IPS-18c (cell line): ENCODE measurements around the gene FSTL4.

Experiments
- H3K4me3 ChIP-seq: 2 replicates; pipeline ENCODE4 v1.7.0; 2013; ENCODE audit warnings: low read depth, mild to moderate bottlenecking, low read length, moderate library complexity; ENCODE audit not compliant: insufficient read depth
- H3K9me3 ChIP-seq: one replicate; pipeline ENCODE4 v1.6.1; 2013; ENCODE audit warnings: mild to moderate bottlenecking, low read length, moderate library complexity; ENCODE audit not compliant: control insufficient read depth, insufficient read depth

FSTL4 gene

DNA sequence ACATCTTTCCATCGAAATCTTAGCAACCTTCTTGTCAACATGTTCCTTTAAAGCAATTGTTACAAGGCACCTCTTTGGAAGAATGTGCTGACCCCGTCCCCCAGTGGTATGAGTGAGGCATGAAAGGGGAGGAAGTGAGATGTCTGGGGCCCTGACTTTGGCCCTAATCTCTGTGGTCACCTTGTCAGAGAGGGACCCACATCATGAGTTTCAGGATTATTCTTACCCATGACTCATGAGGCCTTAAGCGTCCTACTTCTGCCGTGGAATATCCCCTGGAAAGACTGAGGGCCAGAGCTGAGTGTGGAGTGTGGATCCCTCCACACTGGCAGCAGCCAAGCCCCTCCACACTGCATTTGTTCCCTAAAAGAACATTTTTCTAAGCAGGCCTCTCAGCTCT lies 81.2 kb downstream of the FSTL4 start:
- H3K4me3 ChIP-seq, result no peak overlapping the region
- H3K9me3 ChIP-seq, result no peaks in the 10 kb centered on the region

DNA sequence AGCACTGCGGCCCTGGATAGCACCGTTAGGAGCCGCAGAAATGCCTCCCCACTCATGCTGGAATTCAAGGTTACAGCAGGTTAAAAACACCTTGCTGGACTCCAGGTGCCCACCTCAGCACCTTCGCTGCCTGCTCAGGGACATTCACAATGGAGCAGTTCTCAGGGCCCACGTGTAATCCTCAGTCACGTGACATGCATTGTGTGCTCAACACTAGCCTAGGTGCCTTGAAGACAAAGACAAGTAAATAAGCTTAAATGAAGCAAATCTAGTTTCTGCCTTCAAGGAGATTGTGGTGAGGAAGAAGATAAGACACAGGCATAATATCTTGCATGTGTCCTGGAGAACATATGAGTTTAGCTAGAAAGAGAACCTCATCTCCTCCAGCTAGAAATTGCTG lies 82.1 kb downstream of the FSTL4 start:
- Histone ChIP-seq H3K9me3 (no peaks in the 10 kb centered on the region), H3K4me3 (no peak overlapping the region)

DNA sequence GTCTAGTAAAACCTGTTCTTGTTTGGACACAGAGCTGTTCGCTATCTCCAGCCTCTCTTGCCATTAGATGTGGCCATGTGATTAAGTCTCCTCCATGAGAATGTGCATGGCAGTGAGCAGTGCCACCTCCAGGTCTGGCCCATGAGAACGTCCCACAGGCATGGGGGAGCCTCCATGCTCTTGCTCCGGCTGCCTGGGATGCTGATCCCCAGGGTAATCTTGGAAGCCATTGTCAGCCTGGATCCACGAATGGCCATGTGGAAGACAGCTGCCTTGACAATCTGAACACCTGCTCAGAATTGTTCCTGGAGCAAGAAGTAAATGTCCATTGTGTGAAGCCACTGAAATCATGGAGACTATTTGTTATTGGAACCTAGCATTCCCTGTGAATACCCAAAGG lies 83.5 kb downstream of the FSTL4 start:
- Histone ChIP-seq H3K9me3 (no peaks in the 10 kb centered on the region), H3K4me3 (no peak overlapping the region)

DNA sequence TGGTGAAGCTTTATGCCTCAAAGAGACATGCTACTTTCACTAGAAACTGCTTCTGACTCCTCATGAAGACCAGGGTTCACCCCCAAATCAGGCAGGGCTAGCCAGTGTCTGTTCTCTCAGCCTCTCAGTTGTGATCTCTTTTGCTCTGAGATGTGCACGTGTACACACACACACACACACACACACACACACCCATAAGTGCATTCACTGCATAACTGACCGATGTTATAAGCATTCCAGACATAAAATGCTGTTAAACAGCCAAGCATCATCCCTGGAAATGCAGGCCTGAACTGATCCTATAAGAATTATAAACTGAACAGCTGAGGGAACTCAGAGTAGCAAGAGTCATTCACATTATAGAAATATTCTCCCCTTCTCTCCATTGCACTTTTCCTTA lies 85.0 kb downstream of the FSTL4 start:
- Histone ChIP-seq H3K9me3 (no peaks in the 10 kb centered on the region), H3K4me3 (no peak overlapping the region)

DNA sequence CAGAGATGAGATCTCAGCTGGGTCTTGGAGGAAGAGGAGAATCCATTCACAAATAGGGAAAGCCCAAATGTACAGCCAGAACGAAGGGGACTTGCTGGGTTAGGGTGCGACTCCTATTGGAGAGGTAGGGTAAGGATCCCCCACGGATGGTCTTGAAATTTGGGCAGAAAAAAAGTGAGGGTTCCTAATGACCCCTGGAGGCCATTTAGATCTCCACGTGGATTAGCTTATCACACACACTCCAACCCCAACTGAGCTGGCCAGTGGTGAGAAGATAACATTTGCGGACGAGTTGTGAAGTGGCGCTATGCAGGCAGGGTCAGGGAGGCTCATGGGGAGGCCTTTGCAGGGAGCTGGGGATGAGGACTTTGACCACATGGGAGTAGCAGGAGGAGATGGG lies 86.0 kb downstream of the FSTL4 start:
- Histone ChIP-seq H3K9me3 (no peaks in the 10 kb centered on the region), H3K4me3 (no peak overlapping the region)

DNA sequence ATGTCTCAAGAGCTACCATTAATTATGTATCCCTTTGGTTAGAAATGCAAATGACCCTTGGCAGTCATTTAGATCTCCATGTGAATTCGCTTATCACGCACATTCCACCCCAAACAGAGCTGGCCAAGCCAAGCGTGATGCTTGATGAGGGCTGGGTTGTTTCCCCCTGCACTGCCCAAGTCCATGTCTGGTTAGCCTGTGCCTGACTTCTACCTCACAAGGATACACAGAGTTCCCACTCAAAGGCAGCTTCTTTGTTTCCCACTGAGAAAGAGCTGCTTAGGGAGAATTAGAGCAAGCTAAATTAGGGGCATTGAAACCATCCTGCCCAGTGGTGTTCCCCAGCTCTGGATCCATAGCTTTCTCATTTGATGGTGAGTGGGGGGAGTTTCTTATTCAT lies 87.2 kb downstream of the FSTL4 start:
- no peak overlapping the region for H3K4me3 ChIP-seq
- H3K9me3 ChIP-seq, result no peaks in the 10 kb centered on the region

DNA sequence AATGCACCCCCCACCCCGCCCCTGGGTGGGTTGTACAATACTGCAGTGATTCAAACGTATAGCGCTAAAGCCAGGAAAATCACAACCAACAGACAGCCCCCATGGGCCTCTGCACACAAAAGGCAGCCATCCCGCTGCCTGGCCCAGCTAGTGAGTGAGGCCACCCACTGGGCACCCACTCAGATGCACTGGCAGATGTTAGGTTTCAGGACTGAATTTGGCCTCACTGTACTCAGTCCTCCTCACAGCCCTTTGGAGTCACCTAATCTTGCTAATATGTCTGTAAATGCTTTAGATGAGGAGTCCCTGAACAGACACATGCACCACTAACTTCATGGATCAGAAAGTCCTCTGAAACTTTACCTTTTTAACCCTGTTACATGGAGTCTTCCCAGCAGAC lies 87.7 kb downstream of the FSTL4 start:
- Histone ChIP-seq H3K4me3 (no peak overlapping the region), H3K9me3 (no peaks in the 10 kb centered on the region)

DNA sequence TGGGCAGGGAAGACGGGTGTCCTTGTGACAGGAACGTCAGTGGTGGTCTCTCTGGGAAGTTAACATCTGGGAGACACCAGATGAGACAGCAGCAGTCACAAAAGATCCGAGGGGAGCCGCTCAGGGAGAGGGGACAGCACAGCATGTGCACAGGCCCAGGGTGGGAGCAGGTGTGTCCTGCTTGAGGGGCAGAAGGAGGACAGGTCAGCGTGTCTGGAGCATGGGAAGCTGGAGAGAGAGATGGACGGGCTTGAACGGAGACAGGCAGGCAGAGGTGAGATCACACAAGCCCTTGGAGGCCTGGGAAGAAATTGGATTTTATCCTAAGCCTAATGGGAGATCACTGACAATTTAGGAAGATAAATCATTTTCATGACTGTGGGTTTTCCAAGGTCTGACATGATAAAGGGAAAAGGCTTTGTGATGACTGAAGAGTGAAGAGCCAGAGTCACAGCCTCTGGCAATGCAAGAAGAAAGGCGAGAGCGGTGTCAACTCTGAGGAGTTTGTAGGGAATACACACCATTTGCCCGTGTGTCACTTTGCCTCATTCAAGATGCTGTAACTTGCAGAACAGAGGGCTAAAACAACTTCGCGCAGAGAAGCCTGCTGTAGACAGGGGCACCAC lies 88.3 kb downstream of the FSTL4 start:
- no peaks in the 10 kb centered on the region for H3K9me3 ChIP-seq
- no peak overlapping the region for H3K4me3 ChIP-seq

DNA sequence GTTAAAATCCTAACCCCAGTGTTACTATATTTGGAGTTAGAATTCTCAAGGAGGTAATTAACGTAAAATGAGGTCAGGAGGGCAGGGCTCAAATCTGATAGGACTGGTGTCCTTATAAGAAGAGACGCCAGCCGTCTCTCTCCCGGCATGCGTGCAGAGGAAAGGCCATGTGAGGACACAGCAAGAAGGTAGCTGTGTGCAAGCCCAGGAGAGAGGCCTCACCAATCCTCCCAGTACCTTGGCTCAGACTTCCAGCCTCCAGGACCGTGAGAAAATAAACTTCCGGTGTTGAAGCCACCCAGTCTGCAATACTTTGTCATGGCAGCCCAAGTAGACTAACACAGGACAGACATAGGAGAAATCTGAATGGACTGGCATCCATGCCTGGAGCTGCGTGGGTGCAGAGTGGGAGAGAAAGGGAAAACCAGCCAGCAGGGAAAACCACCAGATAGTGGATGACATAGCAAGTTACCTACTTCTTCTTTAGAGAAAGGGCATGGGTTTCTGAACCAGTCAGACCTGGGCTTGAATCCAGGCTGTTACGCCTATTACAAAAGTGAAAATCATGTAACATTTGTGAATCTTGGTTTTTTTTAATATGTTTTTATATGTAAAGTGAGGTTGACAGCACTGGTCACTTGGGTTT lies 89.2 kb downstream of the FSTL4 start:
- no peaks in the 10 kb centered on the region for H3K9me3 ChIP-seq
- H3K4me3 ChIP-seq, result no peak overlapping the region

DNA sequence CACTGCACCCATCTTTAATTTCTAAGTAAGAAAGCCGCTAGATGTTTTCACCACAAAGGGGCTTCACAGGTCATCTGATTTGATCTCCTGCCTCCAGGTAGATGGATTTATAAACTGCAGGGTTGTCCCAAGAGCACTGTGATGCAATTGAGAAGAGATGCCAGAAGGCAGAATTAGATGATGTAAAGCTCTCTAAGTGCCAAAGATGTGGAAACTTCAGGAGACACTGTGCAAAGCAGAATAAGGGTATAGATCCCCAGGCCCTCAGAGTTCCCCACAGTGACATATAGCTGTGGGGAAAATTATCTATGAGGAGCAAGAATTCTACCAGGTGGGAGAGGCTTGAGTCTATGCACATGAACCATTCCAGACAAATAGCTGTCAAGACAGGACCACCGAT lies 90.5 kb downstream of the FSTL4 start:
- Histone ChIP-seq H3K9me3 (no peaks in the 10 kb centered on the region), H3K4me3 (no peak overlapping the region)

DNA sequence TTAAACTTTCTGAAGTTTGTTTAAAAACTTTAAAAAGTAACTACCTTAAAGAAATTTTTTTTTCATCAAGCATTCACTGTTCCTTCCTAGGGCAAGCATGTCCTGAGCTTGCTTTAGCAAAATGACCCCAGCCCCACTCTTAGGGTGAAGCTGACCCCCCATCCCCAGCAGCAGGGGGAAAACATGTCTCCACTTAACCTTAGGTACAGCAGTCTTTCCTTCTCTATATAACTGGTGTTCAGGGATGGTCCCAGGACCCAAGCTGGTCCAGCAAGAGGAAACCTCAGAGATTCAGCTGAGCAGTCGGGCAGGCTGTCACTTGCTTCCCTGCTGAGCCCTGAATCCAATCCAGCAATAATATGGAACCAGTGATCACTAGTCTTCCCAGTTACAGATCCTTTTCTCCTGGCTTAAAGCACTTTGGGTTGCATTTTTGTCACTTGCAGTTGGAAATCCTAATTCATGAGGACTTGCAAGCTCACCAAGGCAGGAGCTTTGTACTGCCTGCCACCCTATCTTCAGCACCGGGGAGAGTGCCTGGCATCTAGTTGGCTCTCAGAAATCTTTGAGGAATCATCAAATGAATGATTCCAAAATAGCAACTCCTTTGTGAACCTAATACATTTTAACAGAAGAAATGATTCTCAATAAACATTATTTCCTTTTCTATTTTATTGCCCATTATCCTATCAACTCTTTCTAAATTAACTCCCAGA lies 91.2 kb downstream of the FSTL4 start:
- Histone ChIP-seq H3K4me3 (no peak overlapping the region), H3K9me3 (no peaks in the 10 kb centered on the region)

DNA sequence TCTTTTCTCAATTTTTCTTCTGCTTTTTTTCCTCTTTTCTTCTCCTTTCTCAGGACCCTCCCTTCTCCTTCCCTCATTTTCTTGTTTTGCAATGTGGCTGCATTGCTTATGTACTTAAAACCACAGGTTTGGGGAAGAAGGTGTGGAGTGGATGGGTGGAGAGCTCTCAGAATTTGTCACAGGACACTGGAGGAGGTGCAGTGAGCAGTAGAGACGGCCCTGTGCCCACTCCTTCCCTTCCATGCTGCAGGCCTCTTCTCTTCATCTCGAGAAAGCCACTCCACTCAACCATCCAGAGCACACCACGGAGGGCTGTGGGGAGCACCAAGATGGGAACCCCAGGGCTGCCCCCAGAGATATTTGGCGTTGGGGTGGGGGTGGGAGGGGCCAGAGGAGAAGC lies 92.3 kb downstream of the FSTL4 start:
- no peaks in the 10 kb centered on the region for H3K9me3 ChIP-seq
- H3K4me3 ChIP-seq, result no peak overlapping the region

DNA sequence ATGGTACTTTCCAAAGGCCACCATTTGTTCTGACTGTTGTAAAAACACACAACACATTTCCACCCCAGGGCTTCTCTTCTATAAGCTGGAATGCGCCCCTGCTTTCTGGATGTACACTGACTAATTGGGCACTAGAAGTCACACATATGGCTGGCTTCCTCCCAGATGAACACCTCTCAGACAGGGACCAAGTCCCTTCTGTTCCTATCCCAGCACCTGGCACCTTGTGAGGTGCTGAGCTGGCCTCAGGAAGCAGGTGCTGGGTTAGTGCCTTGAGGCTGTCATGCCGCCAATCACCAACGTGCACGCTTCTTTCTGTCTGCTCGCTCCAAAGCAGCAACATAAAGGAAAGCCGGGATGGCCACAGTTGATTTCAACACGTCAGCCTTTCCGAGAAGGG lies 93.2 kb downstream of the FSTL4 start:
- Histone ChIP-seq H3K9me3 (no peaks in the 10 kb centered on the region), H3K4me3 (no peak overlapping the region)

DNA sequence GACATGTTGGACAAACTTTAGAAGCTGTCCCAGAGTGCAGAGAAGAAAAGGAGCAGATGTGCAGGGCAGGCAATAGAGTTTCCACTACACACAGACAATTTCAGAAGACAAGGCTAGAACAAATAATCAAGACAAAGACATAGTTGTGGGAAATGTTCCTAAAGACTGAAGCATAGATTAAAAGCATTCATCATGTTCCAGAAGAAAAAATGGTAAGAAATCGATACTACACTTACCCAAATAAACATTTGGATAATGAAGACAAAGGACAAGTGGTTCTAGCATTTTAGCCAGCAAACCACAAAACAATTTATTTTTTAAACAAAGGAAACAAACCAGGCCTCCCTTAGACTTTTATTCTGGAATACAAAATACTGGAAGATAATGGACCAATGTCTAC lies 97.9 kb downstream of the FSTL4 start:
- H3K4me3 ChIP-seq, result no peak overlapping the region
- H3K9me3 ChIP-seq, result no peaks in the 10 kb centered on the region

DNA sequence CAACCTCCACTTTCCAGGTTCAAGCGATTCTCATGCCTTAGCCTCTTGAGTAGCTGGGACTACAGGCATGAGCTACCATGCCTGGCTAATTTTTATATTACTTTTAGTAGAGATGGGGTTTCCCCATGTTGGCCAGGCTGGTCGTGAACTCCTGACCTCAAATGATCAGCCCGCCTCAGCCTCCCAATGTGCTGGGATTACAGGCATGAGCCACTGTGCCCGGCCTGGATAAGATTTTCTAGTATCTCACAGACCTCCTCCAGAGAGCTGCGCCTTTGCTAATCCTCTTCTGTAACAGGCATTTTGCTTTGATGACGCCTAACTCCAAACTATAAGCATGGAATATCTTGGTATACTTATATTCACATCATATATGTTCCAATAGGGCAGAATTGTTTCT lies 99.4 kb downstream of the FSTL4 start:
- Histone ChIP-seq H3K9me3 (no peaks in the 10 kb centered on the region), H3K4me3 (no peak overlapping the region)

DNA sequence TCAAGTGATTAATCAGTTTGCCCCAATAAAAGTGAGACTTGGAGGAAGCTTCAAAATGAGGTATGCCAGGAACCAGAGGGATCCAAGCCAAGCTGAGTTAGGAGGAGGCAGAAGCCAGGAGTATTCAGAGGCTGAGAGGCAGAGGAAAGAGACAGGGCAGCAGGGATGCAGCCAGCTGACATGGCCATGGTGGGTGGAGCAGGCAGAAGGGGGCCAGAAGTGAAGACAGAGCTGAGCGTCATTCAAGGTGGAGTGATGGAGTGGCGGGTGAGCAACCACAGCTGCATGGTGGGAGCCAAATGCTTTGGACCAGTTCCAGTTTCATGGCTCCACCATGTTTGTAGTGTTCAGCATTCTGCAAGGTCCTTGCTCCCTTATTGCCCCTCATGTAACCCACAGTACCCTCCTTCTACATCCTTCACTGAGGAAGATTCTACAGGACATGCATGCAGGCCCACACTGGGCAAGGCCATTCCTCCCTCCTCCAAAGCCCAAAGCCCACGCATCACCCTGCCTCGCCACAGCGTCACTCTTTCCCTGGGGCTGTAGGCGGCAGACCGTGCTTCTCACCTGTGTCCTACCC lies 100.6 kb downstream of the FSTL4 start:
- Histone ChIP-seq H3K9me3 (no peaks in the 10 kb centered on the region), H3K4me3 (no peak overlapping the region)

DNA sequence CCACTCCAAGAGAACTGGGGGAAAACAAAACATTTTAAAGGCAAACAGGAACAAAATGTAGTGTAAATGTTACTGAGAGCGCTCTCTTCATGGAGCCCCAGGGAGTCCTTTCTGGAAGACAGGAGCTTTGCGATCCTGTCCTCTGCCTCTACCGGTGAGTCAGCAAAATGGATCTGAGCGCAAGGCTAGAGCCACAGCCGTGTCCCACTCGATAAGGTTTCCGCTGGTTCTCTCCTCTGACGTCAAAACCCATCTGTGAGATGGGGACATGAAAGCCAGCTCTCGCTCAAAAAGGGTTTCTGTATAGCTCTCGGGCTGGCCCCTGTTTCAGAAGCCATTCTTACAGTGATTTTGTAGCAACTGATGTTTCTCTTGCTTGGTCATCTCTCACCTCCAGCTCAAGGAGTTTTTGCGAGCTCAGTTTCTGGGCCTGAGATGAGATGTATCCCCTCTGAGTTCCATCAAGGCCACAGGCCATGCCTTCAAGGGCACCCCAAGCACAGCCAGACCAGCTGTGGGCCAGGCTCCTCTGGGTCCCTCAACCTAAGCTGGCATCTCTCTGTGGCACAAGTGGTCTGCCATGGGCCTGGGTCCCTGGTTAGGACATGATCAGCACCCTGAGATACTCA lies 101.6 kb downstream of the FSTL4 start:
- H3K4me3 ChIP-seq, result no peak overlapping the region
- H3K9me3 ChIP-seq, result no peaks in the 10 kb centered on the region

DNA sequence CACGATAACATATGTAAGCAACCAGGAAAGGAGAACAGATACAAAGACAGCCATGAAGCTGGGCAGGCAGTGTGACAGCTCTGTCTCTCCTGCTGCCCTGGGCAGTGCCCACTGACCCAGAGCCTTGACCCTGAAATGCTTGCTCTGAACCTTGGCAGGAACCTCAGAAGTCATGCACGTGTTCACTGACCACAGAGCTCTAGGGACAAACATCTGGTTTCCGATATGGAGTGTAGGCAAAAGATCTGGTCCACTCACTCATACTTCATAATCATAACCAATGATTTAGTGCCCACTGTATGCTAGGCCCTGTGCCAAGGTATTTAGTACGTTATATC lies 102.6 kb downstream of the FSTL4 start:
- Histone ChIP-seq H3K4me3 (no peak overlapping the region), H3K9me3 (no peaks in the 10 kb centered on the region)
